K562 (cell line): ENCODE results near the gene DUSP28. TPM values are rescaled to one million over a fixed set of nuclear protein-coding genes. Genes with fewer than 3 reads are reported as not detected.

Source experiments
- ATAC-seq: fragments of 200-7000 bp; cut with Tn5 transposase; 3 replicates; pipeline ENCODE4 v1.9.1; 2020; ENCODE audit warnings: moderate library complexity
- BruUV-seq: library from RNA; stranded (reverse); fragments of 400-500 nt; replicated peaks from 2 replicates; lab custom pipeline; 2021; lab: Mats Ljungman, UMichigan
- CTCF ChIA-PET: fragments of 300-600 bp; formaldehyde crosslinking; extraction: SDS; loops from one replicate; lab custom pipeline; 2021; ENCODE audit warnings: low intra/inter-chr PET ratio; lab: Yijun Ruan, JAX
- POLR2A ChIA-PET: fragments of 300-600, 350-650 bp; sonication (Branson Sonifier 250); formaldehyde crosslinking; extraction: SDS; loops from one replicate; lab custom pipeline; 2021; ENCODE audit warnings: antibody characterized with exemption, inconsistent platforms; lab: Yijun Ruan, JAX
- DNase-seq, 4 experiments: peaks; one replicate each; pipeline versions ENCODE4 v3.0.0 to v3.0.0-alpha.2; 2011 to 2018; ENCODE audit warnings: low spot score in 3 of 4, mixed read lengths in 3 of 4; ENCODE audit errors: extremely low read depth in 1 of 4
- FAIRE-seq: peaks from 2 replicates; lab custom pipeline; 2011; peaks lifted over from hg19 to GRCh38; lab: Jason Lieb, UNC
- H2AFZ ChIP-seq: 2 replicates; pipeline ENCODE4 v1.6.0; 2011; ENCODE audit warnings: low read depth, low read length, control low read depth, inconsistent platforms
- H3K27ac ChIP-seq: fragments of 200-600 bp; 3 replicates; pipeline ENCODE4 v1.8.0; 2011; ENCODE audit warnings: low read depth, mild to moderate bottlenecking, control low read depth, inconsistent platforms, low read length, moderate library complexity, mixed read lengths; ENCODE audit errors: extremely low read depth
- H3K27me3 ChIP-seq, 2 experiments: fragments of 300-600 bp in 1 of 2; 2 replicates in 1 of 2; 3 replicates in 1 of 2; pipeline versions ENCODE4 v1.6.0 to v1.8.0; 2011; ENCODE audit warnings: inconsistent platforms in 2 of 2, low read length in 2 of 2, mild to moderate bottlenecking in 1 of 2, mixed read lengths in 1 of 2, moderate library complexity in 1 of 2; ENCODE audit not compliant: control insufficient read depth in 2 of 2, insufficient read depth in 2 of 2
- H3K36me3 ChIP-seq: fragments of 300-600 bp; 3 replicates; pipeline ENCODE4 v1.8.0; 2011; ENCODE audit warnings: mild to moderate bottlenecking, low read length, inconsistent platforms; ENCODE audit not compliant: control insufficient read depth, insufficient read depth
- H3K4me1 ChIP-seq, 2 experiments: fragments of 200-600 bp in 1 of 2; replicated peaks in 1 of 2; 2 replicates in 1 of 2; 3 replicates in 1 of 2; pipeline versions ENCODE4 v1.5.1 to v1.8.0; 2011; ENCODE audit warnings: inconsistent platforms in 2 of 2, low read length in 2 of 2, mild to moderate bottlenecking in 1 of 2, mixed read lengths in 1 of 2, moderate library complexity in 1 of 2; ENCODE audit not compliant: control insufficient read depth in 2 of 2, insufficient read depth in 2 of 2
- H3K4me2 ChIP-seq: 2 replicates; pipeline ENCODE4 v1.6.1; 2011; ENCODE audit warnings: low read length, control low read depth, inconsistent platforms, mixed read lengths; ENCODE audit not compliant: insufficient read depth
- H3K4me3 ChIP-seq: fragments of 200-600 bp; sonication (generic), shearing (Covaris generic); 2 replicates; pipeline ENCODE4 v1.5.1; 2016; ENCODE audit warnings: control low read depth, inconsistent platforms
- H3K79me2 ChIP-seq: fragments of 200-600 bp; 3 replicates; pipeline ENCODE4 v1.8.0; 2011; ENCODE audit warnings: low read length, inconsistent platforms; ENCODE audit not compliant: control insufficient read depth, insufficient read depth
- H3K9ac ChIP-seq, 2 experiments: 2 replicates each; pipeline versions ENCODE4 v1.6.0 to v1.6.1; 2011; ENCODE audit warnings: low read depth in 2 of 2, low read length in 2 of 2, control low read depth in 1 of 2, inconsistent platforms in 1 of 2, mild to moderate bottlenecking in 1 of 2, mixed read lengths in 1 of 2; ENCODE audit not compliant: insufficient read depth in 1 of 2
- H3K9me1 ChIP-seq: one replicate; pipeline ENCODE4 v1.6.0; 2011; ENCODE audit warnings: inconsistent platforms, mild to moderate bottlenecking, low read length, moderate library complexity; ENCODE audit not compliant: control insufficient read depth, insufficient read depth
- H3K9me3 ChIP-seq: replicated peaks from 2 replicates; pipeline ENCODE4 v1.5.1; 2011; ENCODE audit warnings: low read depth, low read length, inconsistent platforms; ENCODE audit not compliant: control insufficient read depth, insufficient read depth
- H4K20me1 ChIP-seq: replicated peaks from 2 replicates; pipeline ENCODE4 v1.6.1; 2011; ENCODE audit warnings: low read length, inconsistent platforms, mixed read lengths; ENCODE audit not compliant: control insufficient read depth, insufficient read depth
- ATF4 ChIP-seq: fragments of 450-650 bp; formaldehyde crosslinking; IDR thresholded peaks from 2 replicates; pipeline ENCODE4 v1.4.0; 2022; ENCODE audit warnings: mild to moderate bottlenecking, moderate library complexity
- BMI1 ChIP-seq: fragments of 150-350 bp; IDR thresholded peaks from 2 replicates; pipeline ENCODE4 v1.6.1; 2014; ENCODE audit warnings: low read length
- HINFP ChIP-seq: fragments of 450-650 bp; conservative IDR thresholded peaks from 2 replicates; pipeline ENCODE4 v1.6.1; 2016; ENCODE audit warnings: missing genetic modification characterization, low read depth, mild to moderate bottlenecking, control low read depth, missing compliant biosample characterization
- HNRNPLL ChIP-seq: fragments of 200-400 bp; formaldehyde crosslinking; IDR thresholded peaks from 2 replicates; pipeline ENCODE4 v1.6.1; 2017; ENCODE audit warnings: low read length, low read depth, mild to moderate bottlenecking; ENCODE audit not compliant: poor library complexity, severe bottlenecking
- MAFK ChIP-seq: IDR thresholded peaks from 2 replicates; pipeline ENCODE4 v1.6.1; 2011; ENCODE audit warnings: low read length, improper control_type of control experiment
- ZNF79 ChIP-seq: fragments of 250-450 bp; sonication (Bioruptor Pico); IDR thresholded peaks from 2 replicates; pipeline ENCODE4 v1.4.0; 2020; ENCODE audit warnings: low read depth, mild to moderate bottlenecking, moderate library complexity
- WGBS: fragments of 100-300 bp; shearing (Covaris generic); methylation state at CpG from one replicate; pipeline ENCODE4 v1.1.6; 2016; ENCODE audit warnings: low coverage, mixed read lengths; ENCODE audit not compliant: insufficient coverage; ENCODE audit errors: missing lambda C conversion rate; 5-methylcytosine and 5-hydroxymethylcytosine counted together
- in situ Hi-C: fragments of 300-500 bp; cut with MboI; formaldehyde crosslinking; loops from 4 replicates; pipeline ENCODE4 v1.15.0; 2018; ENCODE audit warnings: inconsistent platforms, mixed read lengths
- intact Hi-C: fragments of 100-400 bp; cut with micrococcal nuclease; formaldehyde crosslinking; loops from 2 replicates; pipeline ENCODE4 v1.14.2; 2022
- polyA plus RNA-seq, 8 experiments: library from polyadenylated mRNA; depleted of rRNA in 4 of 8; stranded (reverse) in 5 of 8; unstranded in 3 of 8; fragments of >200 nt; fragmentation: Nextera tagmentation in 2 of 8; fragmentation: Illumina TruSeq in 1 of 8; extraction: Ambion mirVana in 2 of 8; extraction: Trizol in 1 of 8; gene quantifications; 2 replicates each; pipeline versions ENCODE4 v1.2.1 to v1.2.3, GENCODE V29; 2011 to 2014; ENCODE audit warnings: inconsistent platforms in 1 of 8, missing spikeins in 1 of 8
- total RNA-seq, 7 experiments: library from RNA; depleted of rRNA in 6 of 7; stranded (reverse); fragments of >200 nt in 6 of 7; fragmentation: Illumina TruSeq in 2 of 7; extraction: Trizol in 2 of 7; gene quantifications; 2 replicates each; pipeline versions ENCODE4 v1.2.1 to v1.2.3, GENCODE V29; 2011 to 2021; ENCODE audit warnings: low replicate concordance in 1 of 7

DUSP28 gene
- total and polyA plus RNA-seq, 9 of the 15 experiments (the other 6 are each of a cell fraction or from before 2014, with no cell fraction given): 2.8 to 8.1 (median 4.2) TPM

GRCh38 chr2:240588669-240589068, 28.5 kb downstream of the DUSP28 start (continued):
- TF ChIP-seq HNRNPLL: no peak
- TF ChIP-seq ZNF79 (CRISPR knock-in tag): no peak
- no peak for TF ChIP-seq BMI1
- no peak for TF ChIP-seq MAFK

- no peak overlapping the region for H3K27ac ChIP-seq
- no peak for FAIRE-seq
- no peak overlapping the region for H3K4me2 ChIP-seq
- peaks cover 12 to 47% of the 10 kb centered on the region in 2 experiments for H3K4me1 ChIP-seq
- TF ChIP-seq ATF4: no peak
- TF ChIP-seq HINFP (tag): no peak
- H3K79me2 ChIP-seq: peaks cover 37% of the 10 kb centered on the region
- no peaks in the 10 kb centered on the region for H3K9me1 ChIP-seq
- ChIA-PET POLR2A (no interaction called here), CTCF (no interaction called here)
- no peak overlapping the region for H3K4me3 ChIP-seq
- intact Hi-C loops: no loop called here
- no peaks in the 10 kb centered on the region for H3K9me3 ChIP-seq
- 58% methylated on average over 4 of the region's 14 CpGs for WGBS
- no peaks in the 10 kb centered on the region; the same call in 1 of the 2 replicates for H4K20me1 ChIP-seq
- in situ Hi-C loops: no loop called here
- no peak for DNase-seq
- H3K9ac ChIP-seq: no peak overlapping the region
- BruUV-seq: no TSS peak
- no peaks in the 10 kb centered on the region for H3K27me3 ChIP-seq
- H3K36me3 ChIP-seq: peaks cover 28% of the 10 kb centered on the region; the same call in 2 of the 3 replicates
- H2AFZ ChIP-seq: no peak overlapping the region
- ATAC-seq: no peak
Observed at GRCh38 chr2:240589375-240589774, 29.2 kb downstream of the DUSP28 start.
